ENCODE data around the gene GPATCH4.
"Not testable (repeated sequence)": the region's sequence is repeated elsewhere in the genome, so short reads cannot be mapped to it uniquely, and the experiment has no call there.

Gene GPATCH4

DNA sequence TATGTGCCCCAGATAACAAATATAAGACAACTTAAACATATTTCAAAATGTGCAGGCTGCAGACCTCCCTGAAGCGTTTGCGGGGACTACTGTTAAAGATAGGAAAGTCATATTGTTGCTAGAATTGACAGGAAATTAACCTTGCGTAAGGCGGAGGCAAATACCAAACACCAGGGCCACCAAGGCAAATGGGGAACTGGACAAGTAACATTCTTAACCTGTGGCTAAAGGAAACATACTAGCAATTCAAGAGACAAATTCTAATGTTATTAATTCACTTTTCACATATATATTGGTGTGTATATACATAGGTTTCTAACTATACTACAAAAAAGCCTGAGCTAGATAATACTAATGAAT is 24.8 kb upstream of the GPATCH4 start:
- DNase-seq, result no peak

DNA sequence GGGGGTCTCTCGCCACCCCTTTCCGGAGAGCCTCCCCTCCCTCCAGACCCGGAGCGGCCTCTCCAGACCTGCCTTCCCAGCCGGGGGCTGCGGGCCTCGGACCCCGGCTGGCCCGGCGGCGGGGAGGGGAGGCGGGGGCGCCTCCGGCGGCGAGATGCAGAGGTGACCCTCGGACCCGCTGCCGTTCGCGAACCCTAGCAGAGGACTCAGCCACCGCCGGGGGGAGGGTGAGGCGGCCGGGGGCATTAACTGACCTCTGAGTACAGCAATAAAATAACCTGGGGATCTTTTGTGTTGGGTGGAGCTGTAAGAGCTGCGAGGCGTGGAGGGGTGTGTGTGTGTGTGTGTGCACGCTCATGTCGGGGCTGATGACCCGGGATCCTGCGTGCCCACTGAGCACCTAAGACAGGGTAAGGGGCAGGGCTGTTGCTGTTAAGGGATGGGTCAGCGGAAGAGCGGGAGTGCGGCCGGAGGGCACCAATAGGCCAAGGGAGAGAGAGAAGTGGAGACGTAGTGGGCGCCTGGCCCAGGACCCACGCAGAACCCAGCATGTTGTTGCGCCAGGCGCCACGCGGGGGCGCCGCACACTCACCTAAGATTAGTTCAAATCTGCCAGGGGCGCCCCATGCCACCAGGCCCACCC is 24.3 kb upstream of the GPATCH4 start:
- peak; percentile 42 for DNase-seq

DNA sequence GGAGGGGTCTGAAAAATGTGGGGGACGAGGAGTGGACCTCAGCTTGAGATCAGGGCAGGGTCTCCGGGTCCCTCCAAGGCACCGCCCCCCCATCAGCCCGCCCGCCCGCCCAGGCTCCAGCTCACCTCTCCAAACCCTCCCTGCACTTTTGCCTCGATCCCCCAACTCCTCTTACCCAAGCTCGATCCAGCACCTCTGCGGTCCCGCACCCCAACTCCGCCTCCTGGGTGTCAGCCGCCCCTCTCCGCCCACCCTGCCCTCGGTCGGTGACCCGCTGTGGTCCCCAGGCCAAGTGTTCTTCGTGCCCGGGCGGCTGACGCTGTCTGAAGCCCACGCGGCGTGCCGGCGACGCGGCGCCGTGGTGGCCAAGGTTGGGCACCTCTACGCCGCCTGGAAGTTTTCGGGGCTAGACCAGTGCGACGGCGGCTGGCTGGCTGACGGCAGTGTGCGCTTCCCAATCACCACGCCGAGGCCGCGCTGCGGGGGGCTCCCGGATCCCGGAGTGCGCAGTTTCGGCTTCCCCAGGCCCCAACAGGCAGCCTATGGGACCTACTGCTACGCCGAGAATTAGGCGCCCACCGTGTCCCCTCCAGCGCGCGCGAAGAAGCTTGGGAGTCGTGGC is 23.6 kb upstream of the GPATCH4 start:
- DNase-seq, result no peak

DNA sequence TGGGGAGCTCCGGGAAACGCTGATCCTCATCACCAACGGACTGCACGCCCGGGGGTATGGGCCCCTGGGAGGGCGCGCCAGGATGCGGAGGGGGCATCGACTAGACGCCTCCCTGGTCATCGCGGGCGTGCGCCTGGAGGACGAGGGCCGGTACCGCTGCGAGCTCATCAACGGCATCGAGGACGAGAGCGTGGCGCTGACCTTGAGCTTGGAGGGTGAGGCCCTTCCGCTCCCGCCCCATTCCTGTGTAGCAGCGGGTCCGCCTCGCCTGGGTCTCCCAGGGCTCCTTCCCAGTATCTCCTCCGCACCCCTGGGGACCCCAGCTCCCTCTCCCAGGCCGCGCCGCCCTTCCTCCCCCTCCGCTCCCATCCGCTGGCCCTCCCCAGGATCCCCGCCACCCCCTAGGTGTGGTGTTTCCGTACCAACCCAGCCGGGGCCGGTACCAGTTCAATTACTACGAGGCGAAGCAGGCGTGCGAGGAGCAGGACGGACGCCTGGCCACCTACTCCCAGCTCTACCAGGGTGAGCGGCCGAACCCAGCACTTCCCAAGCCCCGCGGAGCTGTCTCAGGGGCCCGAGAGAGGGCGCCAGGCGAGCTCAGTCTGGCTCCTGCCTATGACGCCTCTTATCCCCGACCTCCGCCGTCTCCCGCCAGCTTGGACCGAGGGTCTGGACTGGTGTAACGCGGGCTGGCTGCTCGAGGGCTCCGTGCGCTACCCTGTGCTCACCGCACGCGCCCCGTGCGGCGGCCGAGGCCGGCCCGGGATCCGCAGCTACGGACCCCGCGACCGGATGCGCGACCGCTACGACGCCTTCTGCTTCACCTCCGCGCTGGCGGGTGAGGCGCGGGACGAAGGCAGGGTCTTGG is 22.9 kb upstream of the GPATCH4 start:
- DNase-seq, result no peak

GRCh38 chr1:156622581-156623297 is 21.5 kb upstream of the GPATCH4 start:
- no peak for DNase-seq

DNA sequence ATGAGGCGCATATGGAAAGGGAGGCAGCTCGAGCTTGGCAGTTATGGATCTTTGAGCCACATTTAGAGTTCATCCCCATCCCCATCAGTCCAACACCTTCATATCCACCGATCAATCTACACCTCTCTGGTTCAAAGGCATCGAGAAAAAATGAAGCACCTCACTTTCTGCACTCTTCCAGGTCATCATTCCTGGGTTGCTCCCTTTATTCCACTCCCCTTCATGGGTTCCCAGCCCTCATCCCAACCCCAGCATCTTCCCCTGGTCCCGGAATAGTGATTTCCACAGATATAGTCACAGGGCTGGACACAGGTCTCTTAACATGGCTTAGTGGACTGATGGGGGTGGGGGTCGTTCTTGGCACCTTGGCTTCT is 18.3 kb upstream of the GPATCH4 start:
- no peak for DNase-seq

- DNase-seq, result no peak
These were observed 17.7 kb upstream of the GPATCH4 start, which contains the start of gene HAPLN2 for GRCh38 chr1:156618853-156619581. Gene HAPLN2, plus strand, starts transcription at chr1:156619415. Its CDS starts 4,076 bp downstream, at chr1:156623491.

- no peak for DNase-seq
These were observed 15.2 kb upstream of the GPATCH4 start for GRCh38 chr1:156616463-156616862.

DNA sequence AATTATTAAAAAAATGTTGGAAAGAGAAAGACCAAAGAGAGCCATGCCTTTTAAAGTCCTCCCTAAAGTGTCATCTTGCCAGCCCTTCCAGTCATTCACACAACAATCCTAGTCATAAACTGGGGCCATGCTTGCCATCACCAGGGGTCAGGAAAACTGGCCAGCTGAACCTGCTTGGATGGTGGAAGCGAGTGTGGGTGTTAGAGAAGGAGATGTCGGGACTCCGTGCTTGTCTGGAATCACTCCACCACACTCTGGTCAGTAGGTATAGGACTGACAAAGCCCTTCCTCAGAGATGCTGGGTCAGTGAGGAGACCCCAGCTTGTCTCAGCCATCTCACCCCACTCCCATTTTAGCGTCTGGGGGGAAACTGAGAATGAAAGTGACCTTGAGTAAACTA is 14.7 kb upstream of the GPATCH4 start:
- DNase-seq, result no peak

- DNase-seq, result no peak
These were observed 11.4 kb upstream of the GPATCH4 start for GRCh38 chr1:156612666-156613065.

DNA sequence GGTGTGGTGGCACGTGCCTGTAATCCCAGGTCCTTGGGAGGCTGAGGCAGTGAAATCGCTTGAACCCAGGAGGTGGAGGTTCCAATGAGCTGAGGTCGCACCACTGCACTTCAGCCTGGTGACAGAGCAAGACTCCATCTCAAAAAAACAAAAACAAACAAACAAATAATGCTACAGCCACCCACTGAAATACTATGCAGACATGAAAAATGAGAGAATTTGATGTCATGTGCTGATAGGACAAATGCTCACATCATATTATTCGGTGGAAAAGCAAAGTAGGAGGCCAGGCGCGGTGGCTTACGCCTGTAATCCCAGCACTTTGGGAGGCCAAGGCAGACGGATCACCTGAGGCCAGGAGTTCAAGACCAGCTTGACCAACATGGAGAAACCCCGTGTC is 8.8 kb upstream of the GPATCH4 start:
- DNase-seq, result not testable (repeated sequence)

GRCh38 chr1:156608981-156609380 is 7.7 kb upstream of the GPATCH4 start:
- peak; percentile 37 for DNase-seq

- DNase-seq, result peak; percentile 29
These were observed 6.9 kb upstream of the GPATCH4 start for GRCh38 chr1:156608036-156608674.

- DNase-seq, result not testable (repeated sequence)
These were observed 6.1 kb upstream of the GPATCH4 start for GRCh38 chr1:156607344-156607743.

GRCh38 chr1:156602557-156602993 is 1.3 kb upstream of the GPATCH4 start:
- DNase-seq, result no peak

GRCh38 chr1:156601892-156602291 is 613 bp upstream of the GPATCH4 start:
- no peak for DNase-seq

- no peak for DNase-seq
These were observed 552 bp downstream of the GPATCH4 start for GRCh38 chr1:156600733-156601121.

GRCh38 chr1:156599811-156600210 is 1.5 kb downstream of the GPATCH4 start:
- DNase-seq, result no peak

GRCh38 chr1:156598731-156599432 is 2.4 kb downstream of the GPATCH4 start:
- DNase-seq, result no peak

- no peak for DNase-seq
These were observed 3.2 kb downstream of the GPATCH4 start for GRCh38 chr1:156598125-156598524.

DNA sequence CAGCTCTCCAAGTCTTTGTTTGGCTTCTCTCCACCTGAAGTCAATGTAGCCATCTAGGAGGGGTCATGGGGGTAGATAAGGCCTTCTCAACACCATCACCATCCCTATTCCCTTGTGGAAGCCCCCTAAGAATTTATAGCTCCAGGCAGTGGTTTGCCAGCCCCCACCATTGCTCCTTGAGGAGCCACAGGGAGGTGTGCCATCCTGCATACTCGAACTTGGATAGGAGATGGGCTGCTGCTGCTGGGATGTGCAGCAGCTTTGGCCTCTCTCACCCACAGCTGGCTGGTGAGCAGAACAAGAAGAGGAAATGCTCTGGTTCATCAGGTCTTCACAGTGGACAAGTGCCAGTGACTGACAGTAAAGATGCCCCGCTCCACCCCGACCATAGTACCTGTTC is 4.9 kb downstream of the GPATCH4 start:
- no peak for DNase-seq
